Left lung (tissue), 10 donors: Measurements from ENCODE around the gene FGF12. TPM values are rescaled to one million over a fixed set of nuclear protein-coding genes. Genes with fewer than 3 reads are reported as not detected.

Source experiments
- ATAC-seq: fragments of 200-7000 bp; cut with Tn5 transposase; one replicate; pipeline ENCODE4 v1.9.1; 2020; ENCODE audit warnings: moderate library complexity
- DNase-seq, 4 donors: peaks; one replicate each; pipeline ENCODE4 v3.0.0-alpha.2; 2013 to 2020
- H3K27ac ChIP-seq, 2 donors: fragments of 200-600 bp; sonication (generic) in 1 of 2; one replicate each; pipeline versions ENCODE4 v1.5.0 to v1.8.0; 2020 to 2021
- H3K27me3 ChIP-seq, 2 donors: fragments of 200-600 bp; sonication (generic) in 1 of 2; one replicate each; pipeline versions ENCODE4 v1.5.0 to v1.8.0; 2020 to 2021
- H3K36me3 ChIP-seq, 2 donors: fragments of 200-600 bp; sonication (generic) in 1 of 2; one replicate each; pipeline versions ENCODE4 v1.5.0 to v1.8.0; 2020 to 2021
- H3K4me1 ChIP-seq, 2 donors: fragments of 200-600 bp; one replicate each; pipeline ENCODE4 v1.8.0; 2021
- H3K4me3 ChIP-seq, 2 donors: fragments of 200-600 bp; sonication (generic) in 1 of 2; one replicate each; pipeline versions ENCODE4 v1.5.0 to v1.8.0; 2020 to 2021; ENCODE audit warnings: mild to moderate bottlenecking in 1 of 2
- H3K9me3 ChIP-seq, 2 donors: fragments of 200-600 bp; sonication (generic) in 1 of 2; one replicate each; pipeline versions ENCODE4 v1.5.0 to v1.8.0; 2020 to 2021
- intact Hi-C, 2 donors: fragments of 100-400 bp; cut with DNase I; formaldehyde crosslinking; loops; one replicate each; pipeline versions ENCODE4 v1.11.2 to v1.14.2; 2022
- polyA plus RNA-seq, 6 donors: library from polyadenylated mRNA; unstranded; fragments of 120-200 nt; gene quantifications; one replicate each; pipeline ENCODE4 v1.2.1, GENCODE V29; 2013; ENCODE audit not compliant: insufficient read length in 6 of 6
- total RNA-seq, 2 donors: library from RNA; stranded (reverse); fragmentation: NEBNext Ultra II Directional; extraction: Animal tissue kit (Norgen Biotek cat#: 25700); gene quantifications; one replicate each; pipeline ENCODE4 v1.2.1, GENCODE V29; 2021
- TF ChIP-seq, protein P1 (sequence below), 2 donors: fragments of 200-600 bp; sonication (generic) in 1 of 2; IDR thresholded peaks; one replicate each; pipeline versions ENCODE4 v1.5.0 to v1.8.0; 2021; ENCODE audit warnings: antibody characterized with exemption in 2 of 2
- donor health status: DM: no; HTN: yes; CAD: no.
- donor health status: DM: no; HTN: no; CAD: no.

FGF12 gene
- total and polyA plus RNA-seq, 8 donors: 1.0 to 10.2 (median 4.7) TPM

DNA sequence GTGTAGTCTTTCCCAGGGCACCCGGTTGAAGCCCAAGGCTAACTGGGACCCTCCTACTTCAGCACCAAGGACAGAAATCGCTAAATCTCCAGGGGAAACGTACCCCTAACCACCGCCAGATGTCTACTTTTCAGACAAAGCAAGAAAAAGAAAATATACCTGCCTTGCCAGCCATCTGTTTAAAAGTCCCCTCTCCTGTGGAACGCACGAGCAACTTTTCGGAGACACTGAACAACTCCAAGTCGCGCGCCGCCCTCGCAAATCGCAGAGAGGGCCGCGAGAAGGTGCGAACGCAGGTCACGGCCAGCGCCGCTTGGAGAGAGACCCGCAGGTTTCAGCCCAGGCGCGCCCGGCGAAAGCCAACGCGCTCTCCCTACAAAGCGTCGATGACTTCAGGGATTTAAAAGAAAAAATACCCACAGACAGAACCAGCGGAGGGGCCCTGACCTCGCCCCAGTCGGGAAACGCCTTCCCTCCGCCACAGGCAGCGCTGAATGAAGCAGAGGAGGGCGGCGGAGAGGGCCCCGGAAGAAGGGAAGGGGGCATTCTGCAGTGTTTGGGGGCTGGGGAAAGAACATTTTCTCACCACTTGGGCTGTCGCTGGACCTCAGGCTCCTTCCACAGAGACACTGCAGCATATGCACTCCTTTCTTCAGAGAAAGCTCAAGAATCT, 213.1 kb downstream of the FGF12 start:
- Histone ChIP-seq H3K36me3 (no peaks in the 10 kb centered on the region), H3K4me3 (peak overlapping the region in 1 of 2 donors; percentile 23), H3K9me3 (peaks cover 0 to 3% of the 10 kb centered on the region in 2 donors), H3K4me1 (peaks cover 0 to 9% of the 10 kb centered on the region in 2 donors), H3K27me3 (peaks cover 32 to 60% of the 10 kb centered on the region in 2 donors), H3K27ac (no peak overlapping the region)
- ATAC-seq: peak; percentile 65
- intact Hi-C loops: no loop called here
- TF ChIP-seq, protein P1, sequence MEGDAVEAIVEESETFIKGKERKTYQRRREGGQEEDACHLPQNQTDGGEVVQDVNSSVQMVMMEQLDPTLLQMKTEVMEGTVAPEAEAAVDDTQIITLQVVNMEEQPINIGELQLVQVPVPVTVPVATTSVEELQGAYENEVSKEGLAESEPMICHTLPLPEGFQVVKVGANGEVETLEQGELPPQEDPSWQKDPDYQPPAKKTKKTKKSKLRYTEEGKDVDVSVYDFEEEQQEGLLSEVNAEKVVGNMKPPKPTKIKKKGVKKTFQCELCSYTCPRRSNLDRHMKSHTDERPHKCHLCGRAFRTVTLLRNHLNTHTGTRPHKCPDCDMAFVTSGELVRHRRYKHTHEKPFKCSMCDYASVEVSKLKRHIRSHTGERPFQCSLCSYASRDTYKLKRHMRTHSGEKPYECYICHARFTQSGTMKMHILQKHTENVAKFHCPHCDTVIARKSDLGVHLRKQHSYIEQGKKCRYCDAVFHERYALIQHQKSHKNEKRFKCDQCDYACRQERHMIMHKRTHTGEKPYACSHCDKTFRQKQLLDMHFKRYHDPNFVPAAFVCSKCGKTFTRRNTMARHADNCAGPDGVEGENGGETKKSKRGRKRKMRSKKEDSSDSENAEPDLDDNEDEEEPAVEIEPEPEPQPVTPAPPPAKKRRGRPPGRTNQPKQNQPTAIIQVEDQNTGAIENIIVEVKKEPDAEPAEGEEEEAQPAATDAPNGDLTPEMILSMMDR (IDR thresholded peaks at IDR 0.05): no peak
- DNase-seq: peak in 3 of 4 donors; percentile 40 to 67 (median 47)

DNA sequence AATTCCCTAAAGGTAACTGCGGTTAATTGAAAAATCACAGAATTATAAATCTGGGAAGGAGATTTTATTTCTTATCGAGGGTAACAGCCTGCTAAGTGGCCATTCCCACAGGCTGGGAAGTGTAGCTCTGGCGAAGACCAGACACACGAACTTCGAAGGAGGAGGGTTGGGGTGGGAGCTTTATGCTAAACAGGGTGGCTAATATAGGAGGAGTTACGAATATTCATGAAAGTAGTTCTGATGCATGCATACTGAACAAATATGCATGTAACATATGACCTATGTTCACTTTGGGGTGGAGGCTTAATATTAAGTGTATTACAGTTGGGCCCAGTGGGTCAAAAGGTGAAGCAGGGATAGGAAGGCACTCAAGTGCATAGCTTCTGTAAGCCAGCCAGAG, 221.6 kb downstream of the FGF12 start:
- no peak for ATAC-seq
- H3K9me3 ChIP-seq: peaks cover 0 to 2% of the 10 kb centered on the region in 2 donors
- no peak overlapping the region for H3K4me3 ChIP-seq
- intact Hi-C loops: no loop called here
- H3K4me1 ChIP-seq: no peaks in the 10 kb centered on the region
- TF ChIP-seq, protein P1 (IDR thresholded peaks at IDR 0.05): no peak
- DNase-seq: no peak
- no peak overlapping the region for H3K27ac ChIP-seq
- no peaks in the 10 kb centered on the region for H3K36me3 ChIP-seq
- H3K27me3 ChIP-seq: no peaks in the 10 kb centered on the region

DNA sequence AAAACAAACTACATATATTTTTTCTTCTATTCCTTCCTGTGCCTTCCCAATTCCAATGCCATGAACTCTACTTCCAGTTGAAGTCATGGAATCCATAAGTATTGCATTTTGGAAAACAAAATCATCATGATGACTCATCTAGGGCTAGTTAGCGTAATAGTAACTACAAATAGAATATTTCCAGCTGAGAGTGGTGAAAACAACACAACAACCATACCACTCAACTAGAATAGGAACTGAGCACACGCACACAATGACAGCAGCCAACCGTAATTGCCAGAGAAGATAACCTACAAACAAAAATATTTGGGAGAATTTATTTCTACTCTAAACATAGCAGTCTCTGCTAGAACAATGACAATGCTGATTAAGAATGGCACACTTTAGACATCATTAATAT, 225.9 kb downstream of the FGF12 start:
- intact Hi-C loops: no loop called here
- Histone ChIP-seq H3K27me3 (no peaks in the 10 kb centered on the region), H3K9me3 (no peaks in the 10 kb centered on the region), H3K36me3 (no peaks in the 10 kb centered on the region), H3K4me1 (no peaks in the 10 kb centered on the region), H3K4me3 (no peak overlapping the region), H3K27ac (no peak overlapping the region)
- no peak for DNase-seq
- no peak for ATAC-seq
- TF ChIP-seq, protein P1 (IDR thresholded peaks at IDR 0.05): no peak

- intact Hi-C loops: no loop called here
- no peaks in the 10 kb centered on the region for H3K4me1 ChIP-seq
- no peak overlapping the region for H3K4me3 ChIP-seq
- no peaks in the 10 kb centered on the region for H3K27me3 ChIP-seq
- no peaks in the 10 kb centered on the region for H3K9me3 ChIP-seq
- ATAC-seq: no peak
- H3K36me3 ChIP-seq: no peaks in the 10 kb centered on the region
- H3K27ac ChIP-seq: no peak overlapping the region
- DNase-seq: no peak
- TF ChIP-seq, protein P1 (IDR thresholded peaks at IDR 0.05): no peak
Measured at GRCh38 chr3:192496905-192497587, 230.3 kb downstream of the FGF12 start.

DNA sequence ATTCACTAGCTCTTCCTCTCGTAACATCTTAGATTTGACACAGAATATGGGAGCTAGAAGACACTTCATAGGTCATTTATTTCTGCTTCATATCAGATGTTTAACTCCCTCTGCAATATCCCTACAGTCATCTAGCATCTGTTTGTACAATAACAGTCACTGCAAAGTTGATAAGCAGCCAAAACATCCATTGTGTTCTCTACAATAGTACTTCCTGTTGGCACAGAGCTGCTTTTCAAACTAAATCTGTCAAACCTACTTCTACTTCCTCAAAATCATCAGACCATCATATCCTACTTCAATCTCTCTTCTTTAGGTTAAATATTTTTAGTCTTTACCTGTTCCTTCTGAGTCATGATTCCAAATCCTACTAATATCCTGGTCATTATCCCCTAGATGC, 233.2 kb downstream of the FGF12 start:
- H3K4me1 ChIP-seq: no peaks in the 10 kb centered on the region
- DNase-seq: peak in 1 of 4 donors; percentile 13
- no peak overlapping the region for H3K27ac ChIP-seq
- no peaks in the 10 kb centered on the region for H3K9me3 ChIP-seq
- no peaks in the 10 kb centered on the region for H3K36me3 ChIP-seq
- ATAC-seq: no peak
- no peak overlapping the region for H3K4me3 ChIP-seq
- no peaks in the 10 kb centered on the region for H3K27me3 ChIP-seq
- TF ChIP-seq, protein P1 (IDR thresholded peaks at IDR 0.05): no peak
- intact Hi-C loops: no loop called here
